GM10248 (cell line): ENCODE measurements around the gene TEN1.

ENCODE experiments used
- CTCF ChIA-PET: fragments of 300-600 bp; sonication (Branson Sonifier 250); formaldehyde crosslinking; extraction: SDS; loops from one replicate; lab custom pipeline; 2021; ENCODE audit warnings: antibody characterized with exemption; lab: Yijun Ruan, JAX
- POLR2A ChIA-PET: fragments of 350-650 bp; sonication (Branson Sonifier 250); formaldehyde crosslinking; extraction: SDS; loops from one replicate; lab custom pipeline; 2020; ENCODE audit warnings: antibody characterized with exemption; lab: Yijun Ruan, JAX
- DNase-seq: peaks from one replicate; pipeline ENCODE4 v3.0.0; 2012; ENCODE audit errors: extremely low spot score
- CTCF ChIP-seq: IDR thresholded peaks from 2 replicates; pipeline ENCODE4 v1.5.1; 2012; ENCODE audit warnings: mild to moderate bottlenecking, low read depth; ENCODE audit errors: extremely low read depth, missing control alignments, control extremely low read depth

TEN1 gene

GRCh38 chr17:76025294-76025693, 46.3 kb downstream of the TEN1 start:
- no peak for DNase-seq
- ChIA-PET CTCF (interaction anchor here (1.4 kb wide), 1 partner anchor 11 kb away, joined by 4 read pairs; no protein-coding TSS in a partner anchor), POLR2A (no interaction called here)
- no peak for TF ChIP-seq CTCF

- POLR2A ChIA-PET: no interaction called here
- no peak for TF ChIP-seq CTCF
- CTCF ChIA-PET: interaction anchor here (1.2 to 1.6 kb wide), 2 partner anchors 12 to 17 kb away, joined by 3 to 5 read pairs; no protein-coding TSS in a partner anchor
- DNase-seq: no peak
Observed at GRCh38 chr17:76026714-76027158, 47.7 kb downstream of the TEN1 start.

GRCh38 chr17:76027159-76027839, 48.3 kb downstream of the TEN1 start, which contains the start of gene EVPL:
EVPL (minus strand) TSS chr17:76027306; CDS start chr17:76027198, 108 bp downstream.
- no peak for DNase-seq
- CTCF ChIA-PET: interaction anchor here (1.2 to 1.6 kb wide), 2 partner anchors 13 to 17 kb away, joined by 3 to 5 read pairs; no protein-coding TSS in a partner anchor
- no peak for TF ChIP-seq CTCF
- POLR2A ChIA-PET: no interaction called here

- ChIA-PET CTCF (interaction anchor here (0.9 to 4.2 kb wide), 6 partner anchors 10 to 271 kb away, joined by 3 to 24 read pairs (median 4); no protein-coding TSS in a partner anchor), POLR2A (no interaction called here)
- TF ChIP-seq CTCF: no peak
- no peak for DNase-seq
Observed at GRCh38 chr17:76032073-76032779, 53.2 kb downstream of the TEN1 start.

GRCh38 chr17:76032780-76033108, 53.7 kb downstream of the TEN1 start:
- no peak for DNase-seq
- no peak for TF ChIP-seq CTCF
- CTCF ChIA-PET: interaction anchor here (0.9 to 4.2 kb wide), 6 partner anchors 9 to 266 kb away, joined by 3 to 24 read pairs (median 3); no protein-coding TSS in a partner anchor
- POLR2A ChIA-PET: no interaction called here

GRCh38 chr17:76033139-76033538, 54.1 kb downstream of the TEN1 start:
- POLR2A ChIA-PET: no interaction called here
- CTCF ChIA-PET: interaction anchor here (0.8 to 4.2 kb wide), 7 partner anchors 9 to 266 kb away, joined by 3 to 24 read pairs (median 3); no protein-coding TSS in a partner anchor
- DNase-seq: no peak
- no peak for TF ChIP-seq CTCF
